ENCODE data around the gene MRPL23.

DNA sequence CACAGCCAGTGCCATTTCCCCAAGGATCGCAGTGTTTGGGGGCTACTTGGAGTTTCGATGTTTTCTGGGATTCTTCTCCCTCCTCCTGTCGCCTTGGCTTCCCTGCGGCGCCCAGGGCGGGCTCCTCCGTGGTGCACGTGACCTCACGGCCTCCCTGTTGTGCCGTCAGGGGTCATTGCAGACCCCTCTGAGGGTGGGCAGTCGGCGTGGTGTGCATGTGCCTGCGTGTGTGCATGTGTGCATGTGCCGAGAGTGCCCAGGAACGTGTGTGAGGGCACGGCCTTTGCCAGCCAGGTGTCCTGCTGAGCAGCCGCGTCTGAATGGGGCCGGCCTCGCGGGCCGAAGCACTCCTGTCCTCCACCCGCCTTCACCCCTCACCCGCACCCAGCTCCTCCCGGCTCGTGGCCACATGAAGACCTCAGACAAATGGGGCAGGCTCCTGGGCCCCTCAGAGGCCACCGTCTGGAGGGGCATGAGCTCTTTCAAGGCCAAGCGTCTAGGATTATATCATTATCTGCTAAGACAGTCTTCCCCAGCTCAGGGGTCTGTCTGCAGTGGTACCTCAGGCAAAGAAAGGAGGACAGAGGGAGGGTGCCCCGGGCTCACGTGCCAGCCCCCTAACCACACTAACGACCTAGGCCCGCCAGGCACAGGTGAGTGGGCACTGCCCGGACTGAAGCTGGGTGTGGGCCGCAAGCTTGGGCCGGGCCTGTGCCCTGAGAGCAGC is 9.4 kb upstream of the MRPL23 start:
- TF ChIP-seq JUND (IDR thresholded peaks at IDR 0.05; ENCODE audit: borderline replicate concordance, low read depth, low read length) (no peak), JUND (tag; IDR thresholded peaks at IDR 0.05; ENCODE audit: borderline replicate concordance, low read depth, low read length) (no peak), MAFG (tag; conservative IDR thresholded peaks at IDR 0.05) (no peak), HNRNPLL (IDR thresholded peaks at IDR 0.05; ENCODE audit: low read depth, low read length, poor library complexity, severe bottlenecking) (no peak), CHD2 (IDR thresholded peaks at IDR 0.05; ENCODE audit: low read depth, low read length) (no peak), U2AF1 (optimal IDR thresholded peaks at IDR 0.05; ENCODE audit: low read depth, low read length) (no peak), ID3 (CRISPR knock-in tag; IDR thresholded peaks at IDR 0.05) (no peak), ID3 (tag; IDR thresholded peaks at IDR 0.05) (no peak), HDAC1 (IDR thresholded peaks at IDR 0.05) (no peak), MYNN (IDR thresholded peaks at IDR 0.05) (no peak), MYNN (CRISPR knock-in tag; IDR thresholded peaks at IDR 0.05) (no peak), ARID3A (IDR thresholded peaks at IDR 0.05; ENCODE audit: borderline replicate concordance, low read depth, low read length) (no peak), CTCF (IDR thresholded peaks at IDR 0.05 in 2 of 3, conservative IDR thresholded peaks at IDR 0.05 in 1 of 3; ENCODE audit: insufficient read depth in 2 of 3, low read depth in 1 of 3, low read length in 3 of 3) (no peak), RFX5 (IDR thresholded peaks at IDR 0.05; ENCODE audit: low read depth, low read length) (no peak), RAD21 (CRISPR knock-in tag; conservative IDR thresholded peaks at IDR 0.05 in 1 of 2, IDR thresholded peaks at IDR 0.05 in 1 of 2) (no peak), ATF1 (CRISPR knock-in tag; IDR thresholded peaks at IDR 0.05) (no peak), ATF1 (tag; IDR thresholded peaks at IDR 0.05) (no peak)

All from K562 (cell line).